GM12878 (cell line): ENCODE measurements around the gene SCN8A. TPM values are rescaled to one million over a fixed set of nuclear protein-coding genes. Genes with fewer than 3 reads are reported as not detected.
A peak's percentile ranks its signal among the peaks of the same experiment; 100 is the strongest.

ENCODE experiments used
- CBX5 ChIP-seq: sonication (generic); IDR thresholded peaks from 2 replicates; pipeline ENCODE4 v1.6.1; 2016; ENCODE audit warnings: low read depth, moderate library complexity, mild to moderate bottlenecking, inconsistent platforms
- CREM ChIP-seq: IDR thresholded peaks from 2 replicates; pipeline ENCODE4 v1.6.1; 2014; ENCODE audit warnings: antibody characterized with exemption, low read depth
- HDGF ChIP-seq: fragments of 450-650 bp; IDR thresholded peaks from 2 replicates; pipeline ENCODE4 v1.6.1; 2016; ENCODE audit warnings: antibody characterized with exemption
- KAT2A ChIP-seq: conservative IDR thresholded peaks from 2 replicates; pipeline ENCODE4 v1.6.1; 2011; ENCODE audit warnings: low read depth, low read length; ENCODE audit not compliant: control insufficient read depth
- LARP7 ChIP-seq: fragments of 450-650 bp; IDR thresholded peaks from 2 replicates; pipeline ENCODE4 v1.6.1; 2017; ENCODE audit warnings: mild to moderate bottlenecking
- MXI1 ChIP-seq: fragments of 150-350 bp; IDR thresholded peaks from 2 replicates; pipeline ENCODE4 v1.6.1; 2011; ENCODE audit warnings: low read depth, mild to moderate bottlenecking, inconsistent platforms, low read length, improper control_type of control experiment
- NBN ChIP-seq: fragments of 450-650 bp; IDR thresholded peaks from 2 replicates; pipeline ENCODE4 v1.6.1; 2016
- NFXL1 ChIP-seq: fragments of 450-650 bp; IDR thresholded peaks from 2 replicates; pipeline ENCODE4 v1.6.1; 2017; ENCODE audit warnings: antibody characterized with exemption, mild to moderate bottlenecking, borderline replicate concordance
- NR2C1 ChIP-seq: fragments of 450-650 bp; IDR thresholded peaks from 2 replicates; pipeline ENCODE4 v1.6.1; 2017; ENCODE audit warnings: antibody characterized with exemption, mild to moderate bottlenecking, moderate library complexity
- NRF1 ChIP-seq: conservative IDR thresholded peaks from 2 replicates; pipeline ENCODE4 v1.6.1; 2011; ENCODE audit warnings: mild to moderate bottlenecking, low read depth, low read length, improper control_type of control experiment
- PAX8 ChIP-seq: fragments of 450-650 bp; IDR thresholded peaks from 2 replicates; pipeline ENCODE4 v1.6.1; 2017; ENCODE audit warnings: mild to moderate bottlenecking, moderate library complexity
- RAD21 ChIP-seq: IDR thresholded peaks from 2 replicates; pipeline ENCODE4 v1.6.1; 2011; ENCODE audit warnings: mild to moderate bottlenecking, low read depth, low read length, moderate library complexity; ENCODE audit not compliant: insufficient read depth
- RCOR1 ChIP-seq: conservative IDR thresholded peaks from 2 replicates; pipeline ENCODE4 v1.6.1; 2012; ENCODE audit warnings: low read depth, low read length, improper control_type of control experiment
- SIN3A ChIP-seq: IDR thresholded peaks from 2 replicates; pipeline ENCODE4 v1.6.1; 2012; ENCODE audit warnings: low read depth, low read length, improper control_type of control experiment
- SMC3 ChIP-seq: IDR thresholded peaks from 2 replicates; pipeline ENCODE4 v1.6.1; 2011; ENCODE audit warnings: low read length, improper control_type of control experiment, borderline replicate concordance
- YBX1 ChIP-seq: fragments of 450-650 bp; IDR thresholded peaks from 2 replicates; pipeline ENCODE4 v1.6.1; 2016; ENCODE audit warnings: antibody characterized with exemption
- ZNF384 ChIP-seq: IDR thresholded peaks from 2 replicates; pipeline ENCODE4 v1.6.1; 2012; ENCODE audit warnings: low read depth, mild to moderate bottlenecking, low read length, improper control_type of control experiment, borderline replicate concordance
- polyA plus RNA-seq, 11 experiments: library from polyadenylated mRNA; depleted of rRNA in 4 of 11; unstranded in 6 of 11; stranded (reverse) in 5 of 11; fragments of >200 nt; fragmentation: Nextera tagmentation in 4 of 11; fragmentation: Illumina TruSeq in 1 of 11; extraction: Ambion mirVana in 4 of 11; extraction: Trizol in 1 of 11; gene quantifications; 1 replicate in 1 of 11; 2 replicates in 10 of 11; pipeline versions ENCODE4 v1.2.1 to v1.2.3, GENCODE V29; 2011 to 2016; ENCODE audit warnings: inconsistent platforms in 2 of 11, missing spikeins in 2 of 11, low read depth in 1 of 11
- total RNA-seq, 4 experiments: library from RNA; depleted of rRNA in 3 of 4; stranded (reverse); fragments of >200 nt in 3 of 4; fragmentation: Illumina TruSeq in 1 of 4; extraction: Trizol in 1 of 4; gene quantifications; 2 replicates each; pipeline versions ENCODE4 v1.2.1 to v1.2.3, GENCODE V29; 2013 to 2021
- TF ChIP-seq, protein P1 (sequence below): fragments of 450-650 bp; IDR thresholded peaks from 2 replicates; pipeline ENCODE4 v1.6.1; 2017; ENCODE audit warnings: mild to moderate bottlenecking, moderate library complexity
- TF ChIP-seq, protein P2 (sequence below): fragments of 450-650 bp; IDR thresholded peaks from 2 replicates; pipeline ENCODE4 v1.6.1; 2017; ENCODE audit warnings: antibody characterized with exemption, mild to moderate bottlenecking, moderate library complexity
- TF ChIP-seq, protein P3 (sequence below): fragments of 450-650 bp; IDR thresholded peaks from 2 replicates; pipeline ENCODE4 v1.6.1; 2017; ENCODE audit warnings: mild to moderate bottlenecking, moderate library complexity

Gene SCN8A
- total and polyA plus RNA-seq, 10 of the 15 experiments (the other 5 are each of a cell fraction or from before 2014, with no cell fraction given) = 0.02 to 0.23 (median 0.06) TPM; not detected in 2

DNA sequence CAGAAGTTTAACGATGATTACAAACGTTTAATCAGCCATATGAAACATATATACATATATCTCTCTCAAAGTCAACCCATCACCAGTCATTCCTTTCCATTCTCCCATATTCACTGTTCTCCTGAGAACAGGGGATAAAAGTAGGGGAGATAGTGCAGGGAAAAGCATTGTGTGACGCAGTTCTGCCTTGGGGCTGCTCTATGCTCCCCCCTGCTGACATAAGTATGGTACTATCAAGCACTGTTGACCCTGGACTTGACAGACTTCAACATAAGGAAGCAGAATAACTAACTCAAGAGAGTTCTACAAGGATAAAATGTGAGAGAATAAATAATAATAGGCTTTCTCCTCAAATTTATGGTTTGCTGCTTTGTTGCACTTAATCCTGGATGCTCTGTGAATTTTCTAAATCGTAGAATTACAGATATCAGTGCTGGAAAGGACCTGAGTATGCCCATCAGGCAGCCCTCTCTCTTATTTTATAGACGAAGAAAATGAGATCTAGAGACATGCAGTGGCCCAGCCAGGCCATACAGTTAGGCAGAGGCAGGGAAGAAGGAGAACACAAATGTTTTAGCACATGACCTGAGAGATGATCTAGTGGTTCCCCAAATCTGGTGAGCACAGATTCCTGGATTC, 87.2 kb downstream of the SCN8A start (continued):
- TF ChIP-seq, protein P1, sequence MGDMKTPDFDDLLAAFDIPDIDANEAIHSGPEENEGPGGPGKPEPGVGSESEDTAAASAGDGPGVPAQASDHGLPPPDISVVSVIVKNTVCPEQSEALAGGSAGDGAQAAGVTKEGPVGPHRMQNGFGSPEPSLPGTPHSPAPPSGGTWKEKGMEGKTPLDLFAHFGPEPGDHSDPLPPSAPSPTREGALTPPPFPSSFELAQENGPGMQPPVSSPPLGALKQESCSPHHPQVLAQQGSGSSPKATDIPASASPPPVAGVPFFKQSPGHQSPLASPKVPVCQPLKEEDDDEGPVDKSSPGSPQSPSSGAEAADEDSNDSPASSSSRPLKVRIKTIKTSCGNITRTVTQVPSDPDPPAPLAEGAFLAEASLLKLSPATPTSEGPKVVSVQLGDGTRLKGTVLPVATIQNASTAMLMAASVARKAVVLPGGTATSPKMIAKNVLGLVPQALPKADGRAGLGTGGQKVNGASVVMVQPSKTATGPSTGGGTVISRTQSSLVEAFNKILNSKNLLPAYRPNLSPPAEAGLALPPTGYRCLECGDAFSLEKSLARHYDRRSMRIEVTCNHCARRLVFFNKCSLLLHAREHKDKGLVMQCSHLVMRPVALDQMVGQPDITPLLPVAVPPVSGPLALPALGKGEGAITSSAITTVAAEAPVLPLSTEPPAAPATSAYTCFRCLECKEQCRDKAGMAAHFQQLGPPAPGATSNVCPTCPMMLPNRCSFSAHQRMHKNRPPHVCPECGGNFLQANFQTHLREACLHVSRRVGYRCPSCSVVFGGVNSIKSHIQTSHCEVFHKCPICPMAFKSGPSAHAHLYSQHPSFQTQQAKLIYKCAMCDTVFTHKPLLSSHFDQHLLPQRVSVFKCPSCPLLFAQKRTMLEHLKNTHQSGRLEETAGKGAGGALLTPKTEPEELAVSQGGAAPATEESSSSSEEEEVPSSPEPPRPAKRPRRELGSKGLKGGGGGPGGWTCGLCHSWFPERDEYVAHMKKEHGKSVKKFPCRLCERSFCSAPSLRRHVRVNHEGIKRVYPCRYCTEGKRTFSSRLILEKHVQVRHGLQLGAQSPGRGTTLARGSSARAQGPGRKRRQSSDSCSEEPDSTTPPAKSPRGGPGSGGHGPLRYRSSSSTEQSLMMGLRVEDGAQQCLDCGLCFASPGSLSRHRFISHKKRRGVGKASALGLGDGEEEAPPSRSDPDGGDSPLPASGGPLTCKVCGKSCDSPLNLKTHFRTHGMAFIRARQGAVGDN = no peak
- TF ChIP-seq MXI1 (no peak), CREM (peak; percentile 45; the same call in 1 of the 2 replicates), NR2C1 (no peak), KAT2A (no peak), HDGF (no peak), SIN3A (no peak), PAX8 (no peak), SMC3 (peak; percentile 50; the same call in 1 of the 2 replicates), NFXL1 (no peak), YBX1 (no peak), RCOR1 (no peak), CBX5 (no peak), NRF1 (no peak), LARP7 (no peak), NBN (no peak), ZNF384 (no peak), RAD21 (peak; percentile 45)
- TF ChIP-seq, protein P2, sequence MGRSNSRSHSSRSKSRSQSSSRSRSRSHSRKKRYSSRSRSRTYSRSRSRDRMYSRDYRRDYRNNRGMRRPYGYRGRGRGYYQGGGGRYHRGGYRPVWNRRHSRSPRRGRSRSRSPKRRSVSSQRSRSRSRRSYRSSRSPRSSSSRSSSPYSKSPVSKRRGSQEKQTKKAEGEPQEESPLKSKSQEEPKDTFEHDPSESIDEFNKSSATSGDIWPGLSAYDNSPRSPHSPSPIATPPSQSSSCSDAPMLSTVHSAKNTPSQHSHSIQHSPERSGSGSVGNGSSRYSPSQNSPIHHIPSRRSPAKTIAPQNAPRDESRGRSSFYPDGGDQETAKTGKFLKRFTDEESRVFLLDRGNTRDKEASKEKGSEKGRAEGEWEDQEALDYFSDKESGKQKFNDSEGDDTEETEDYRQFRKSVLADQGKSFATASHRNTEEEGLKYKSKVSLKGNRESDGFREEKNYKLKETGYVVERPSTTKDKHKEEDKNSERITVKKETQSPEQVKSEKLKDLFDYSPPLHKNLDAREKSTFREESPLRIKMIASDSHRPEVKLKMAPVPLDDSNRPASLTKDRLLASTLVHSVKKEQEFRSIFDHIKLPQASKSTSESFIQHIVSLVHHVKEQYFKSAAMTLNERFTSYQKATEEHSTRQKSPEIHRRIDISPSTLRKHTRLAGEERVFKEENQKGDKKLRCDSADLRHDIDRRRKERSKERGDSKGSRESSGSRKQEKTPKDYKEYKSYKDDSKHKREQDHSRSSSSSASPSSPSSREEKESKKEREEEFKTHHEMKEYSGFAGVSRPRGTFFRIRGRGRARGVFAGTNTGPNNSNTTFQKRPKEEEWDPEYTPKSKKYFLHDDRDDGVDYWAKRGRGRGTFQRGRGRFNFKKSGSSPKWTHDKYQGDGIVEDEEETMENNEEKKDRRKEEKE = no peak
- TF ChIP-seq, protein P3, sequence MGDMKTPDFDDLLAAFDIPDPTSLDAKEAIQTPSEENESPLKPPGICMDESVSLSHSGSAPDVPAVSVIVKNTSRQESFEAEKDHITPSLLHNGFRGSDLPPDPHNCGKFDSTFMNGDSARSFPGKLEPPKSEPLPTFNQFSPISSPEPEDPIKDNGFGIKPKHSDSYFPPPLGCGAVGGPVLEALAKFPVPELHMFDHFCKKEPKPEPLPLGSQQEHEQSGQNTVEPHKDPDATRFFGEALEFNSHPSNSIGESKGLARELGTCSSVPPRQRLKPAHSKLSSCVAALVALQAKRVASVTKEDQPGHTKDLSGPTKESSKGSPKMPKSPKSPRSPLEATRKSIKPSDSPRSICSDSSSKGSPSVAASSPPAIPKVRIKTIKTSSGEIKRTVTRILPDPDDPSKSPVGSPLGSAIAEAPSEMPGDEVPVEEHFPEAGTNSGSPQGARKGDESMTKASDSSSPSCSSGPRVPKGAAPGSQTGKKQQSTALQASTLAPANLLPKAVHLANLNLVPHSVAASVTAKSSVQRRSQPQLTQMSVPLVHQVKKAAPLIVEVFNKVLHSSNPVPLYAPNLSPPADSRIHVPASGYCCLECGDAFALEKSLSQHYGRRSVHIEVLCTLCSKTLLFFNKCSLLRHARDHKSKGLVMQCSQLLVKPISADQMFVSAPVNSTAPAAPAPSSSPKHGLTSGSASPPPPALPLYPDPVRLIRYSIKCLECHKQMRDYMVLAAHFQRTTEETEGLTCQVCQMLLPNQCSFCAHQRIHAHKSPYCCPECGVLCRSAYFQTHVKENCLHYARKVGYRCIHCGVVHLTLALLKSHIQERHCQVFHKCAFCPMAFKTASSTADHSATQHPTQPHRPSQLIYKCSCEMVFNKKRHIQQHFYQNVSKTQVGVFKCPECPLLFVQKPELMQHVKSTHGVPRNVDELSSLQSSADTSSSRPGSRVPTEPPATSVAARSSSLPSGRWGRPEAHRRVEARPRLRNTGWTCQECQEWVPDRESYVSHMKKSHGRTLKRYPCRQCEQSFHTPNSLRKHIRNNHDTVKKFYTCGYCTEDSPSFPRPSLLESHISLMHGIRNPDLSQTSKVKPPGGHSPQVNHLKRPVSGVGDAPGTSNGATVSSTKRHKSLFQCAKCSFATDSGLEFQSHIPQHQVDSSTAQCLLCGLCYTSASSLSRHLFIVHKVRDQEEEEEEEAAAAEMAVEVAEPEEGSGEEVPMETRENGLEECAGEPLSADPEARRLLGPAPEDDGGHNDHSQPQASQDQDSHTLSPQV = no peak
